ENCODE measurements around the gene KLHL35.
A peak's percentile ranks its signal among the peaks of the same experiment; 100 is the strongest.

Gene KLHL35

GRCh38 chr11:75429902-75430713 lies 2.9 kb downstream of the KLHL35 start:
- peak; percentile 71 for ATAC-seq (replicated peaks)
- peak overlapping the region; percentile 84 to 85 for H3K4me3 Mint-ChIP-seq
- peaks cover 9 to 22% of the 10 kb centered on the region in 2 donors for H3K4me1 Mint-ChIP-seq (ENCODE audit: low read depth in 2 of 2)

GRCh38 chr11:75429641-75429901 lies 3.4 kb downstream of the KLHL35 start:
- Mint-ChIP-seq H3K36me3 (ENCODE audit: insufficient read depth) (peaks cover 22% of the 10 kb centered on the region), H3K27me3 (peaks cover 23 to 48% of the 10 kb centered on the region in 2 donors), H3K4me1 (ENCODE audit: low read depth in 2 of 2) (peaks cover 9 to 22% of the 10 kb centered on the region in 2 donors), H3K9me3 (no peaks in the 10 kb centered on the region), H3K27ac (peak overlapping the region in 1 of 2 donors; percentile 73), H3K4me3 (peak overlapping the region; percentile 54 to 80)
- DNase-seq (no peak), ATAC-seq (replicated peaks) (no peak)

More at GRCh38 chr11:75429902-75430713, 2.9 kb downstream of the KLHL35 start:
- H3K9me3 Mint-ChIP-seq, result no peaks in the 10 kb centered on the region
- peaks cover 25% of the 10 kb centered on the region for H3K36me3 Mint-ChIP-seq (ENCODE audit: insufficient read depth)
- DNase-seq, result peak; percentile 50 to 59 (median 57)
- peak overlapping the region in 1 of 2 donors; percentile 49 for H3K27ac Mint-ChIP-seq
- H3K27me3 Mint-ChIP-seq, result peaks cover 23 to 48% of the 10 kb centered on the region in 2 donors

DNA sequence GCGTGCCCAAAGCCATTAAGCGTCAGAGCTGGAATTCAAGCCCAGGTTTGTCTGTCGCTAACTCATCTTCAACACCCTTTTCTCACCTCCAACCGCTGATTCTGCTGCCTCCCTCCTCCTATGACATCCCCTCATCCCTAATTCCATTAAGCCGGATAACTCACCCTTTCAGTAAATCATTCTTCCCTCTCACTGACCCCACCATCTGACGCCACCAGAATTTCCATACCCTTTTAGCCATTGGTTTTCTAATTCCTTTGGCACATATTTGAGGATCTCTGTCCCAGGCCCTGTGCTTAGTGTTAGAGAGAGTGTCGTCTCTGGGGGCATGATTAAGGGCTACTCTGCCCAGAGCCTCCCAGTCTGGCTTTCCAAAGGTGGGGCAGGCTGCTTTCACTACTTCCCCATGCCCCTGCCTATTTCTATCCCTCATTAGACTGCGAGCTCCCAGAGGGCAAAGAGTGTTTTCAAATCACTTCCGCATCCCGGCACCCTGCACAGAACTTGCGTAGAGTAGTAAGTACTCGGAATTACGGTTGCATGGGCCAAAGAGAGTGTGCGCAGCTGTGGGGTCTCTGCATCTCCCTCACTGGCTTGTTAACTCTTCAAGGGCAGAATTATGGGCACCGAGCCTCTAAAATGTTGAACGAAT lies 3.9 kb downstream of the KLHL35 start:
- H3K4me3 Mint-ChIP-seq, result peak overlapping the region; percentile 54 to 80
- ATAC-seq (replicated peaks) (no peak), DNase-seq (no peak)
- peak overlapping the region; percentile 30 to 73 for H3K27ac Mint-ChIP-seq
- H3K9me3 Mint-ChIP-seq, result no peaks in the 10 kb centered on the region
- peaks cover 11 to 22% of the 10 kb centered on the region in 2 donors for H3K4me1 Mint-ChIP-seq (ENCODE audit: low read depth in 2 of 2)
- H3K27me3 Mint-ChIP-seq, result peaks cover 23 to 48% of the 10 kb centered on the region in 2 donors
- peaks cover 22% of the 10 kb centered on the region for H3K36me3 Mint-ChIP-seq (ENCODE audit: insufficient read depth)

DNA sequence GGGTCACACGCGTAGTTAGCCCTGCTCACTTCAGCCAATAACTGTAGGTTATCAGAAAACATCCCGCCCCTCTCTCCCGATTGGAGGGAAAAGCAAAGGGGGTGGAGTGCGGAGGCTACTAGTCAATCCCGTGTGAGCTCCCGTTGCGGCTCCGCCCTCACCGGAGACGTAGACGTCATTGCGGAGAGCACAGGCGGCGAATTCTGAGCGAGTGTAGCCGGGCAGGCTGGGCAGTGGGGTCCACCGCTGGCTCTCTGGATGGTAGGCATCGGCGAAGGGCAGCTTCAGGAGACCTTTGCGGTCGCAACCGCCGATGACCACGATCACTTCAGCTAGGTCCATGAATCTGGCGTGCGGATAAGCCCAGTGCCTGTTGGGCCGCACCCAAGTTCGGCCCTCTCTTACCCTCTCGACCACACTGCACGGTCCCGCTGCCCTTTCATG lies 4.7 kb downstream of the KLHL35 start:
- ATAC-seq (replicated peaks), result peak; percentile 47
- peak; percentile 51 to 56 (median 53) for DNase-seq
- Mint-ChIP-seq H3K4me1 (ENCODE audit: low read depth in 2 of 2) (peaks cover 11 to 22% of the 10 kb centered on the region in 2 donors), H3K27ac (peak overlapping the region in 1 of 2 donors; percentile 30), H3K9me3 (no peaks in the 10 kb centered on the region), H3K4me3 (peak overlapping the region; percentile 54 to 80), H3K36me3 (ENCODE audit: insufficient read depth) (peaks cover 20% of the 10 kb centered on the region), H3K27me3 (peaks cover 23 to 43% of the 10 kb centered on the region in 2 donors)

DNA sequence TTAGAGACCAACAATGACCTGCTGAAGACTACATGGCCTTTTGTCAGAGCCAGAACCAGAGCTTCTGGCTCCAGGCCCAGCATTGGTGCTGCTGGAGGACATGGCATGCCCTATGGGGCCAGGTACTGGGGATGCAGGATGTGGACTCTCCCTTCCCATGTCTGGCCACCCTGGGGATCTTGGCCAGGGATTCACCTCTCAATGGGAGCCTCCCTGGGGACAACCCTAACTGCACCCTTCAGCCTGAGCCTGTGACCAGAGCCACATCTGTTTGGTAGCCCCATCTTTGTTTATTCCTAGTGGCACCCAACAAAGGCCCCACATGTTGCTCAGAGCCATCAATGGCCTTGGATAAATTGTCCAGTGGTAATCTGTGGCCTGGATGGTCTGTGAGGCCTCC lies 5.8 kb downstream of the KLHL35 start:
- no peak for DNase-seq
- Mint-ChIP-seq H3K27ac (no peak overlapping the region), H3K27me3 (peaks cover 14 to 32% of the 10 kb centered on the region in 2 donors), H3K36me3 (ENCODE audit: insufficient read depth) (peaks cover 23% of the 10 kb centered on the region), H3K9me3 (no peaks in the 10 kb centered on the region), H3K4me1 (ENCODE audit: low read depth in 2 of 2) (peaks cover 11 to 20% of the 10 kb centered on the region in 2 donors), H3K4me3 (no peak overlapping the region)
- ATAC-seq (replicated peaks), result no peak

DNA sequence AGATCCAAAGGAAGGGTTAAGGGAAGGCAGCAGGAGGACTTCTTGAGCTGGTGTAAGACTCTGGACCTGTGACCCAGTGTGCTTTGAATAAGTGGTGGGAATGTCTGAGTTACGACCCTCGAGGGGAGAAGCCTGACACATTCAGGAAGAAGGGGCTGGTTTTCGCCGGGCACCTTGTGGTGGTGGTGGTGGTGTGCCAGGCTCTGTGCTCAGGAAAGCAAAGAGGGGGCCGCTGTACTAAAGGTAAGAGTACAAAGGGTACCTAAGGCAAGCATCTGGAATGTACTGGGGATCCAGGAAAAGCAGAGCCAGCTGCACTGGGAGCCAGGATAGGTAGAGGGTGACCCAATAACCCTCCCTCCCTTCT lies 6.3 kb downstream of the KLHL35 start:
- Mint-ChIP-seq H3K27ac (no peak overlapping the region), H3K4me3 (no peak overlapping the region), H3K36me3 (ENCODE audit: insufficient read depth) (peaks cover 21% of the 10 kb centered on the region), H3K27me3 (peaks cover 10 to 27% of the 10 kb centered on the region in 2 donors), H3K9me3 (no peaks in the 10 kb centered on the region), H3K4me1 (ENCODE audit: low read depth in 2 of 2) (peaks cover 11 to 20% of the 10 kb centered on the region in 2 donors)
- ATAC-seq (replicated peaks), result no peak
- DNase-seq, result no peak

DNA sequence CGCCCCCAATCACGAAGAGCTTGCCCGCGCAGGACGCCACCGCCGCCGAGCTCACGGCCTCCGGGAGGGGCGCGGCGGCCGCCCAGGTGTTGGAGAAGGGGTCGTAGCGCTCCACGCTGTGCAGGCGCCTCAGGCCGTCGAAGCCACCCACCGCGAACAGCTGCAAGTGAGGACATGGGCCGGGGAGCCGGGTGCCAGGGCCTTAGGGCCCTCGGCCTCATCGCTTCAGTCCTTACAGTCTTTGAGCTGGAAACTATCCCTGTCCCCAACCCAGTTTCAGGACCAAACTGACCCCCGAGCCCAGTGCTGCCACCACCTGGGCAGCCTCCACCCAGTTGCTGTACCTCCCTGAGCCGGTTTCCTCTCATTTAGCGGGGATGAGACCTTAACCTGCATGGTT lies 7.6 kb downstream of the KLHL35 start:
- ATAC-seq (replicated peaks), result no peak
- H3K27me3 Mint-ChIP-seq, result peaks cover under 1 to 14% of the 10 kb centered on the region in 2 donors
- no peak overlapping the region for H3K4me3 Mint-ChIP-seq
- peaks cover 3 to 10% of the 10 kb centered on the region in 2 donors for H3K4me1 Mint-ChIP-seq (ENCODE audit: low read depth in 2 of 2)
- H3K36me3 Mint-ChIP-seq (ENCODE audit: insufficient read depth), result peaks cover 25% of the 10 kb centered on the region
- no peak overlapping the region for H3K27ac Mint-ChIP-seq
- H3K9me3 Mint-ChIP-seq, result no peaks in the 10 kb centered on the region
- no peak for DNase-seq

GRCh38 chr11:75424396-75424795 lies 8.6 kb downstream of the KLHL35 start:
- H3K27me3 Mint-ChIP-seq, result peaks cover 0 to 10% of the 10 kb centered on the region in 2 donors
- H3K9me3 Mint-ChIP-seq, result no peaks in the 10 kb centered on the region
- ATAC-seq (replicated peaks) (no peak), DNase-seq (no peak)
- peaks cover 3 to 9% of the 10 kb centered on the region in 2 donors for H3K4me1 Mint-ChIP-seq (ENCODE audit: low read depth in 2 of 2)
- peak overlapping the region in 1 of 2 donors; percentile 58 for H3K27ac Mint-ChIP-seq
- H3K4me3 Mint-ChIP-seq, result no peak overlapping the region
- peaks cover 33% of the 10 kb centered on the region for H3K36me3 Mint-ChIP-seq (ENCODE audit: insufficient read depth)

DNA sequence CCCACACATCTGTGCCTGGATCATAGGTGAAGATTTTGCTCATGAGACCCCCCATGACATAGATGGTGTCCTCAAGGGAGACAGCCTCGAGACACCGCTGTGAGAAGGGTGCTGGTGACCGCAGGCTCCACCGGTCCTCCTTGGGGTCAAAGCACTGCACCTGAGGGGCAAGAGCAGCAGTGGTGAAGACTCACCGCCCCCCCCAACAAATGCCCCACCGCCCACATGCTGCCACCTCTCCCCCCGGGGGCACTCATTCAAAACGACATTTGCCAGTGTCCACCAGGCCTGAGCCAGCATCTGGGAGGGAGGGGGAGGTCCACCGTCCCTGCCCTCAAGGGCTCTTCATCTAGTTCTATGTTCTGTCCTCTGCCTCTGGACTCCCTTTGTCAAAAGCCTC lies 9.3 kb downstream of the KLHL35 start:
- H3K4me1 Mint-ChIP-seq (ENCODE audit: low read depth in 2 of 2), result peaks cover 3 to 4% of the 10 kb centered on the region in 2 donors

DNA sequence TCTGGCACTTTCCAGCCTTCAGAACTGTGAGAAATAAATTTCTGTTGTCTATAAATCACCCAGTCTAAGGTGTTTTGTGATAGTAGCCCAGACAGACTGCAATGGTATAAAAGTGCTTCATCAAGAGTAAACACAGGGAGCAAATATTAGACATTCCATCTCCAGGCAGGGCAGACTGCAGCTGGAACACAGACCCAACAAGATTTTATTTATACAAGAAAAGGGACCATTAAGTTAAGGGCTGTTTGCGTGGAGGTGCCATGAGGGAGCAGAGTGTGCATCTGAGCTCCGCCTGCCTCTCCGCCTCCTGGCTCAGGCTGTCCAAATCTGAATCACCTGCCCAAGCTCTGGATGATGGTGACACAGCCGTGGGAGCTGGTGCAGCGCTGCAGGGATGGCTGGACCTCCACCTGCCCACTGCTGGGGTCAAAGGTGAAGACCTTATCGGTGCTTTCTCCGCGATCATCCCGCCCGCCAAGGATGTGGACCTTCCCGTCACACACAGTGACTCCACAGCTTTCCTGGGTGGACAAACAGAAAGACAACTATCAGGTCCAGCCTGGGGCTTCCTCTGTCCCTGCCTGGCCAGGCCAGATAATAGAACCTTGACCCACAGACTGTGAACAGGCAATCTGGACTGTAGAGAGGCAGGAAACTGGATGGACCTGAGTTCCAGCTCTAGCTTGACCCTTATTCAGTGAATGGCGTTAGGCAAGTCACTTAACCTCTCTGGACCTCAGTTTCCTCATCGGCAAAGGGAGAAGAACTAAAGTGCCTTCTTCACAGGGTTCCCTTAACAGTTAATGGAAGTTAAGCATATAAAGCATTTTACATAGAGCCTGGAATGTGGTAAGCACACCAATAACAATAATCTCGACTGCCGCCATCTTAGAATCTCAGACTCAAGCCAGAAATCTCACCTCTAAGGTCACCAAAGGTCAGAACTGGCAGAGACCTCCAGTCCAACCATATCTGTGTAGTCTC lies 10.5 kb downstream of the KLHL35 start:
- Mint-ChIP-seq H3K4me3 (no peak overlapping the region), H3K9me3 (no peaks in the 10 kb centered on the region), H3K36me3 (ENCODE audit: insufficient read depth) (peaks cover 32% of the 10 kb centered on the region), H3K27ac (peak overlapping the region in 1 of 2 donors; percentile 66), H3K4me1 (ENCODE audit: low read depth in 2 of 2) (peaks cover 0 to 3% of the 10 kb centered on the region in 2 donors), H3K27me3 (no peaks in the 10 kb centered on the region)
- ATAC-seq (replicated peaks), result no peak
- no peak for DNase-seq

More for the DNA sequence above, 9.3 kb downstream of the KLHL35 start:
- Mint-ChIP-seq H3K27me3 (peaks cover 0 to 3% of the 10 kb centered on the region in 2 donors), H3K4me3 (no peak overlapping the region), H3K27ac (no peak overlapping the region), H3K36me3 (ENCODE audit: insufficient read depth) (peaks cover 28% of the 10 kb centered on the region), H3K9me3 (no peaks in the 10 kb centered on the region)
- no peak for DNase-seq
- ATAC-seq (replicated peaks), result no peak

DNA sequence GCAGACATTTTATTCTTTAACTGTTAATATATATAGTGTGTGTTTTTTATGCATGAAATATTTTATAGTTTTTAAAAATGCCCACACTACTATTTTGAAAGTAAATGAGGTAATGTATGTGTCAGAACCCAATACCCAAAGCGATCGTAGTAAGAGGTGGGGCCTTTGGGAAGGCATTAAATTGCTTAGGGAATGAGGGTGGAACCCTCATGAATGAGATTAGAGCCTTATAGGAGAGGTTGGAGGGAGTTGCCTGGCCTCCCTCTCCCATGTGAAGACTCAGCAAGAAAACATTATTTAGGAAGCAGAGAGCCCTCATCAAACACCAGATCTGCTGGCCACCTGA lies 11.1 kb downstream of the KLHL35 start:
- no peak for DNase-seq
- no peaks in the 10 kb centered on the region for H3K27me3 Mint-ChIP-seq
- H3K9me3 Mint-ChIP-seq, result no peaks in the 10 kb centered on the region
- no peak for ATAC-seq (replicated peaks)
- H3K27ac Mint-ChIP-seq, result peak overlapping the region in 1 of 2 donors; percentile 66
- peaks cover 0 to 3% of the 10 kb centered on the region in 2 donors for H3K4me1 Mint-ChIP-seq (ENCODE audit: low read depth in 2 of 2)
- H3K4me3 Mint-ChIP-seq, result no peak overlapping the region
- H3K36me3 Mint-ChIP-seq (ENCODE audit: insufficient read depth), result peaks cover 34% of the 10 kb centered on the region

DNA sequence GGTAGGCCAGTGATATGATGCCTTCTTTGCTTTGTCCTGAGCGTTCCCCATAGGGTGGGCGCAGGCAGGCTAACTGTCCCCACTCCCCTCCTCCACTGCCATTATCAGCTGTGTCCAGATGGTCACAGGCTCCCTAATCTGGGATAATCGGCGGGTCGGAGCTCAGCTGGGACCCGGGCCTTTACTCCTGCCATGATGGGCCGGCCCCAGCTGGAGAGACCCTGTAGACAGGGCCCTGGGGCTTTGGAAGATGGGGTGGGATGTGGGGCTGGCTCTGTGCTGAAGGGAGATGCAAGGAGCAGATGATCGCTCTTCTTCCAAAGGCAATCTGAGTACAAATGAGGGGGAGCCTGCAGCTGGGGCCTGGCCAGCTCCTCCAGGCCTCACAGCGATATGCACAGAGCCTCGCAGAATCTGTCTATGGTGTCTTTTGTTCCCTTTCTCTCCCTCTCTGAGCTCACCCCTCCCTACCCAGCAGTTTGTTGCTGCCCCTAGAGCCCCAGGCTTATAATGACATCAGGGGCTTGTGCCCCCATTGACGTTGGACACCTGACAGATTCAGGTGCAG lies 11.9 kb downstream of the KLHL35 start:
- H3K9me3 Mint-ChIP-seq, result no peaks in the 10 kb centered on the region
- H3K27me3 Mint-ChIP-seq, result no peaks in the 10 kb centered on the region
- DNase-seq, result no peak
- no peak for ATAC-seq (replicated peaks)
- peaks cover 0 to 3% of the 10 kb centered on the region in 2 donors for H3K4me1 Mint-ChIP-seq (ENCODE audit: low read depth in 2 of 2)
- H3K36me3 Mint-ChIP-seq (ENCODE audit: insufficient read depth), result peaks cover 42% of the 10 kb centered on the region
- no peak overlapping the region for H3K4me3 Mint-ChIP-seq
- no peak overlapping the region for H3K27ac Mint-ChIP-seq
